Stimulated activated CD4-positive, alpha-beta T cell treated with anti-CD3 and anti-CD28 coated beads, Interleukin-2, amount 100 ng/mL, for 24 hours (primary cell): ENCODE data around the gene MACC1.

Source experiments
- DNase-seq, 2 donors: peaks; one replicate each; pipeline ENCODE4 v3.0.0-alpha.2; 2020

The MACC1 gene

GRCh38 chr7:20172736-20173334, 44.3 kb downstream of the MACC1 start:
- peak in 1 of 2 donors; percentile 27 for DNase-seq

GRCh38 chr7:20170633-20171032, 46.6 kb downstream of the MACC1 start:
- no peak for DNase-seq

GRCh38 chr7:20165146-20165510, 52.1 kb downstream of the MACC1 start:
- no peak for DNase-seq

GRCh38 chr7:20164425-20165145, 52.6 kb downstream of the MACC1 start:
- DNase-seq: no peak

GRCh38 chr7:20162665-20163064, 54.5 kb downstream of the MACC1 start:
- DNase-seq: no peak

GRCh38 chr7:20159226-20159747, 57.9 kb downstream of the MACC1 start:
- no peak for DNase-seq

GRCh38 chr7:20158684-20159083, 58.5 kb downstream of the MACC1 start:
- no peak for DNase-seq

- no peak for DNase-seq
Observed at GRCh38 chr7:20157456-20157855, 59.7 kb downstream of the MACC1 start.

GRCh38 chr7:20153999-20154398, 63.2 kb downstream of the MACC1 start:
- DNase-seq: no peak

GRCh38 chr7:20153567-20153966, 63.6 kb downstream of the MACC1 start:
- no peak for DNase-seq

- DNase-seq: no peak
Observed at GRCh38 chr7:20152511-20152910, 64.7 kb downstream of the MACC1 start.

- no peak for DNase-seq
Observed at GRCh38 chr7:20151708-20152456, 65.3 kb downstream of the MACC1 start.

- DNase-seq: no peak
Observed at GRCh38 chr7:20146451-20146850, 70.7 kb downstream of the MACC1 start.

GRCh38 chr7:20144801-20145200, 72.4 kb downstream of the MACC1 start:
- no peak for DNase-seq

- DNase-seq: no peak
Observed at GRCh38 chr7:20141666-20142065, 75.5 kb downstream of the MACC1 start.

- no peak for DNase-seq
Observed at GRCh38 chr7:20141002-20141345, 76.2 kb downstream of the MACC1 start.

- DNase-seq: no peak
Observed at GRCh38 chr7:20140291-20141001, 76.7 kb downstream of the MACC1 start.

GRCh38 chr7:20136647-20137046, 80.5 kb downstream of the MACC1 start:
- DNase-seq: no peak

- DNase-seq: no peak
Observed at GRCh38 chr7:20133803-20134202, 83.4 kb downstream of the MACC1 start.

- DNase-seq: no peak
Observed at GRCh38 chr7:20132585-20132984, 84.6 kb downstream of the MACC1 start.

- DNase-seq: no peak
Observed at GRCh38 chr7:20131776-20132175, 85.4 kb downstream of the MACC1 start.

- no peak for DNase-seq
Observed at GRCh38 chr7:20129920-20130319, 87.3 kb downstream of the MACC1 start.

- no peak for DNase-seq
Observed at GRCh38 chr7:20128001-20128400, 89.2 kb downstream of the MACC1 start.
